HCT116 (cell line): ENCODE results near the gene MTHFD2.

Experiments
- CEBPB ChIP-seq: IDR thresholded peaks from 2 replicates; pipeline ENCODE4 v1.6.1; 2012; ENCODE audit warnings: low read depth
- CTCF ChIP-seq, 3 experiments: fragments of 200-600 bp in 1 of 3; sonication (generic) in 1 of 3; IDR thresholded peaks in 2 of 3; conservative IDR thresholded peaks in 1 of 3; 2 replicates each; pipeline ENCODE4 v1.5.1; 2012 to 2017; ENCODE audit warnings: low read depth in 2 of 3, low read length in 2 of 3, antibody characterized with exemption in 1 of 3, borderline replicate concordance in 1 of 3, control low read depth in 1 of 3, mild to moderate bottlenecking in 1 of 3, mixed read lengths in 1 of 3, mixed run types in 1 of 3, moderate library complexity in 1 of 3; ENCODE audit not compliant: insufficient read depth in 1 of 3
- EGR1 ChIP-seq: IDR thresholded peaks from 2 replicates; pipeline ENCODE4 v1.6.1; 2012; ENCODE audit warnings: low read depth
- ELF1 ChIP-seq: IDR thresholded peaks from 2 replicates; pipeline ENCODE4 v1.6.1; 2012; ENCODE audit warnings: low read depth, borderline replicate concordance
- EZH2 ChIP-seq: fragments of 200-600 bp; sonication (generic); IDR thresholded peaks from 2 replicates; pipeline ENCODE4 v1.6.1; 2017; ENCODE audit warnings: antibody characterized with exemption, mixed run types
- EZH2phosphoT487 ChIP-seq: fragments of 200-600 bp; IDR thresholded peaks from 2 replicates; pipeline ENCODE4 v1.6.1; 2018; ENCODE audit warnings: antibody characterized with exemption, borderline replicate concordance
- MAX ChIP-seq: IDR thresholded peaks from 2 replicates; pipeline ENCODE4 v1.6.1; 2012
- POLR2A ChIP-seq: IDR thresholded peaks from 2 replicates; pipeline ENCODE4 v1.7.0; 2011; ENCODE audit warnings: borderline replicate concordance; ENCODE audit not compliant: insufficient read depth, insufficient read length; ENCODE audit errors: extremely low read depth
- POLR2AphosphoS5 ChIP-seq: IDR thresholded peaks from 2 replicates; pipeline ENCODE4 v1.6.1; 2011; ENCODE audit warnings: mild to moderate bottlenecking, low read depth, low read length, moderate library complexity
- RAD21 ChIP-seq: IDR thresholded peaks from 2 replicates; pipeline ENCODE4 v1.6.1; 2012; ENCODE audit warnings: low read depth, mild to moderate bottlenecking
- SP1 ChIP-seq: IDR thresholded peaks from 2 replicates; pipeline ENCODE4 v1.6.1; 2012; ENCODE audit warnings: low read depth
- ZFX ChIP-seq: fragments of 450-650 bp; IDR thresholded peaks from 2 replicates; pipeline ENCODE4 v1.6.1; 2017
- ZNF274 ChIP-seq: fragments of 200-500 bp; sonication (Bioruptor generic); IDR thresholded peaks from 2 replicates; pipeline ENCODE4 v1.6.1; 2014; ENCODE audit warnings: mild to moderate bottlenecking, low read depth, low read length, inconsistent platforms

- TF ChIP-seq CTCF (IDR thresholded peaks at IDR 0.05 in 2 of 3, conservative IDR thresholded peaks at IDR 0.05 in 1 of 3; ENCODE audit: borderline replicate concordance in 1 of 3, insufficient read depth in 1 of 3, low read depth in 2 of 3, low read length in 2 of 3): no peak
- no peak for TF ChIP-seq RAD21
- TF ChIP-seq POLR2AphosphoS5: no peak
- TF ChIP-seq ZFX: no peak
- no peak for TF ChIP-seq CEBPB
- TF ChIP-seq SP1: no peak
- no peak for TF ChIP-seq MAX
- no peak for TF ChIP-seq EZH2
- TF ChIP-seq POLR2A: no peak
- no peak for TF ChIP-seq ZNF274
- TF ChIP-seq EGR1: no peak
- TF ChIP-seq EZH2phosphoT487: no peak
- TF ChIP-seq ELF1: no peak
Measured at GRCh38 chr2:74264281-74264680, 65.9 kb downstream of the MTHFD2 start.
